HEK293 (cell line): ENCODE data around the gene SLC47A2.
A peak's percentile ranks its signal among the peaks of the same experiment; 100 is the strongest.

Experiments
- KLF8 ChIP-seq: fragments of 450-650 bp; formaldehyde crosslinking; IDR thresholded peaks from 2 replicates; pipeline ENCODE4 v1.5.1; 2016; ENCODE audit warnings: missing biosample characterization, missing genetic modification characterization
- PRDM1 ChIP-seq: fragments of 450-650 bp; formaldehyde crosslinking; IDR thresholded peaks from 2 replicates; pipeline ENCODE4; 2016; ENCODE audit warnings: missing biosample characterization, missing genetic modification characterization
- PRDM10 ChIP-seq: fragments of 450-650 bp; formaldehyde crosslinking; IDR thresholded peaks from 2 replicates; pipeline ENCODE4 v1.5.1; 2016; ENCODE audit warnings: missing biosample characterization, missing genetic modification characterization
- PRDM4 ChIP-seq: fragments of 450-650 bp; formaldehyde crosslinking; IDR thresholded peaks from 2 replicates; pipeline ENCODE4 v1.5.1; 2017; ENCODE audit warnings: missing biosample characterization, missing genetic modification characterization
- SP2 ChIP-seq: fragments of 450-650 bp; formaldehyde crosslinking; IDR thresholded peaks from 2 replicates; pipeline ENCODE4 v1.5.1; 2016; ENCODE audit warnings: missing biosample characterization, missing genetic modification characterization
- WT1 ChIP-seq: fragments of 450-650 bp; formaldehyde crosslinking; IDR thresholded peaks from 2 replicates; pipeline ENCODE4 v1.5.1; 2016; ENCODE audit warnings: missing biosample characterization, missing genetic modification characterization
- YY2 ChIP-seq: fragments of 450-650 bp; formaldehyde crosslinking; IDR thresholded peaks from 2 replicates; pipeline ENCODE4 v1.5.1; 2016; ENCODE audit warnings: missing biosample characterization, missing genetic modification characterization
- ZBTB11 ChIP-seq: fragments of 450-650 bp; formaldehyde crosslinking; conservative IDR thresholded peaks from 2 replicates; pipeline ENCODE4 v1.5.1; 2016; ENCODE audit warnings: low read depth, missing biosample characterization, missing genetic modification characterization
- ZBTB17 ChIP-seq: fragments of 450-650 bp; formaldehyde crosslinking; IDR thresholded peaks from 2 replicates; pipeline ENCODE4 v1.5.1; 2016; ENCODE audit warnings: missing biosample characterization, missing genetic modification characterization
- ZNF133 ChIP-seq: fragments of 450-650 bp; formaldehyde crosslinking; IDR thresholded peaks from 2 replicates; pipeline ENCODE4 v1.5.1; 2016; ENCODE audit warnings: missing biosample characterization, missing genetic modification characterization
- ZNF169 ChIP-seq: fragments of 450-650 bp; formaldehyde crosslinking; IDR thresholded peaks from 2 replicates; pipeline ENCODE4 v1.5.1; 2016; ENCODE audit warnings: missing biosample characterization, missing genetic modification characterization
- ZNF2 ChIP-seq: fragments of 450-650 bp; formaldehyde crosslinking; IDR thresholded peaks from 2 replicates; pipeline ENCODE4 v1.5.1; 2016; ENCODE audit warnings: missing biosample characterization, missing genetic modification characterization
- ZNF211 ChIP-seq: fragments of 450-650 bp; formaldehyde crosslinking; IDR thresholded peaks from 2 replicates; pipeline ENCODE4 v1.5.1; 2016; ENCODE audit warnings: low read depth, missing biosample characterization, missing genetic modification characterization
- ZNF214 ChIP-seq: fragments of 450-650 bp; formaldehyde crosslinking; IDR thresholded peaks from 2 replicates; pipeline ENCODE4 v1.5.1; 2017; ENCODE audit warnings: missing biosample characterization, mild to moderate bottlenecking, missing genetic modification characterization, borderline replicate concordance
- ZNF239 ChIP-seq: fragments of 450-650 bp; formaldehyde crosslinking; IDR thresholded peaks from 2 replicates; pipeline ENCODE4 v1.5.1; 2016; ENCODE audit warnings: missing biosample characterization, missing genetic modification characterization
- ZNF266 ChIP-seq: fragments of 450-650 bp; formaldehyde crosslinking; IDR thresholded peaks from 2 replicates; pipeline ENCODE4 v1.5.1; 2016; ENCODE audit warnings: missing biosample characterization, missing genetic modification characterization, low read depth
- ZNF366 ChIP-seq: fragments of 450-650 bp; formaldehyde crosslinking; conservative IDR thresholded peaks from 2 replicates; pipeline ENCODE4 v1.5.1; 2016; ENCODE audit warnings: missing biosample characterization, missing genetic modification characterization
- ZNF391 ChIP-seq: fragments of 450-650 bp; formaldehyde crosslinking; IDR thresholded peaks from 2 replicates; pipeline ENCODE4 v1.5.1; 2016; ENCODE audit warnings: low read depth, missing biosample characterization, missing genetic modification characterization, borderline replicate concordance
- ZNF404 ChIP-seq: fragments of 450-650 bp; formaldehyde crosslinking; IDR thresholded peaks from 2 replicates; pipeline ENCODE4 v1.5.1; 2017; ENCODE audit warnings: missing biosample characterization, missing genetic modification characterization
- ZNF571 ChIP-seq: fragments of 450-650 bp; formaldehyde crosslinking; IDR thresholded peaks from 2 replicates; pipeline ENCODE4 v1.5.0; 2017; ENCODE audit warnings: missing biosample characterization, missing genetic modification characterization
- ZNF596 ChIP-seq: fragments of 450-650 bp; IDR thresholded peaks from 2 replicates; pipeline ENCODE4 v1.5.0; 2018; ENCODE audit warnings: missing biosample characterization, mild to moderate bottlenecking, missing genetic modification characterization, moderate library complexity
- ZNF624 ChIP-seq: fragments of 450-650 bp; formaldehyde crosslinking; IDR thresholded peaks from 2 replicates; pipeline ENCODE4 v1.5.1; 2017; ENCODE audit warnings: missing biosample characterization, missing genetic modification characterization
- ZNF629 ChIP-seq: fragments of 450-650 bp; formaldehyde crosslinking; IDR thresholded peaks from 2 replicates; pipeline ENCODE4 v1.5.1; 2017; ENCODE audit warnings: missing biosample characterization, missing genetic modification characterization
- ZNF645 ChIP-seq: fragments of 450-650 bp; formaldehyde crosslinking; IDR thresholded peaks from 2 replicates; pipeline ENCODE4; 2016; ENCODE audit warnings: missing biosample characterization, missing genetic modification characterization
- ZSCAN5A ChIP-seq: fragments of 450-650 bp; formaldehyde crosslinking; IDR thresholded peaks from 2 replicates; pipeline ENCODE4 v1.5.1; 2016; ENCODE audit warnings: missing biosample characterization, missing genetic modification characterization
- ZXDB ChIP-seq: fragments of 450-650 bp; formaldehyde crosslinking; IDR thresholded peaks from 2 replicates; pipeline ENCODE4 v1.5.1; 2016; ENCODE audit warnings: missing biosample characterization, missing genetic modification characterization

The SLC47A2 gene

GRCh38 chr17:19648475-19649273, 67.7 kb downstream of the SLC47A2 start, which contains the start of gene ALDH3A2 (continued):
- TF ChIP-seq ZNF366 (tag by site-specific recombination) = peak; percentile 98
- peak; percentile 90 for TF ChIP-seq ZBTB11 (tag by site-specific recombination)
- TF ChIP-seq ZNF266 (tag by site-specific recombination) = no peak
- TF ChIP-seq PRDM10 (tag by site-specific recombination) = peak; percentile 92
- TF ChIP-seq ZBTB17 = peak; percentile 86
- TF ChIP-seq ZNF169 (tag by site-specific recombination) = no peak
- peak; percentile 80 for TF ChIP-seq ZNF2
- peak; percentile 71; the same call in 1 of the 2 replicates for TF ChIP-seq WT1 (tag by site-specific recombination)
- peak; percentile 58; the same call in 1 of the 2 replicates for TF ChIP-seq ZNF596 (tag by site-specific recombination)
- TF ChIP-seq ZNF211 = no peak
- no peak for TF ChIP-seq ZNF629 (tag by site-specific recombination)
- no peak for TF ChIP-seq ZNF133 (tag by site-specific recombination)
- no peak for TF ChIP-seq ZNF624
- TF ChIP-seq ZNF214 (tag by site-specific recombination) = no peak
- TF ChIP-seq KLF8 (tag by site-specific recombination) = peak; percentile 86
- no peak for TF ChIP-seq ZNF404 (tag by site-specific recombination)
- TF ChIP-seq ZNF645 (tag by site-specific recombination) = no peak
- peak; percentile 75; the same call in 1 of the 2 replicates for TF ChIP-seq ZNF239 (tag by site-specific recombination)
- TF ChIP-seq ZSCAN5A (tag by site-specific recombination) = peak; percentile 89; the same call in 1 of the 2 replicates
- no peak for TF ChIP-seq PRDM4
- TF ChIP-seq YY2 (tag by site-specific recombination) = 0 out of 2 replicates have a peak, but pooled peaks have one; percentile 11
- peak; percentile 37; the same call in 1 of the 2 replicates for TF ChIP-seq ZXDB
- TF ChIP-seq PRDM1 (tag by site-specific recombination) = no peak
- TF ChIP-seq ZNF391 (tag by site-specific recombination) = peak; percentile 83; the same call in 1 of the 2 replicates
- no peak for TF ChIP-seq ZNF571 (tag by site-specific recombination)
- peak; percentile 90 for TF ChIP-seq SP2 (tag by site-specific recombination)
